ENCODE data around the gene DYSF.

The DYSF gene

DNA sequence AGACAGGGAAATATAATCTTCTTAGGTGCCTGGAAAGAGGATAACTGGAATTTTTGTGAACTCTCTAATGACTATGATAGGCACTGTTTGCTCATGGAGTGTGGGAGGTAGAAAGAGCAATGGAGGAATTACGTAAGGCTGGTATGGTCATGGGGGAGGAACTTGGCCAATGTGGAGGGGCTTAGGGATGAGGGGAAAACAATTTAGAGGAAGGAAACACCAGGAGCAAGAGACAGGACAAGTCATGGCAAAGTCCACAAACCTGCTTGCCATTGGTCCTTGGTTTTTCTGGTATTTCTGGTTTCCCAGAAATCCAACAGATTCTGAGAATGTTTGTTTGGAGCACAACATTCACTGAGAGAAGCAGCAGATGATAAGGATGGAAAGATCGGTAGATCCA lies 274.2 kb downstream of the DYSF start:
- no peak for DNase-seq (ENCODE audit: low read depth)

DNA sequence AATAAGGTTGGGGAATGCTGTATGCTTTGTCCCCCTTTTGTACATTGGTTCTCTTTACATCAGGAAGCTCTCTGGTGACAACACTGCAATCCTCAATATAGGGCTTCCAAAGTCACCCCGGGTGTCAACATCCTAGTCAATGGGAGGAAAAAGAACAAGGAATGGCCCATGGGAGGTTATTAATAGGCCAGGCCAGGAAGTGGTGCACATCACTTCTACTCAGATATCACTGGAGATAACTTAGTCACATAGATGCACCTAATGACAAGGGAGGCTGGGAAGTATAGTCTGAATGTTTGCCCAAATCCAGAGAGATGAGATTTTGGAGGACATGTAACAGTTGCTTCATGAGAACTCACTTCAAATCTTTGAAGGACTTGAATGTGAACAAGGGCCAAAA lies 274.7 kb downstream of the DYSF start:
- no peak for DNase-seq (ENCODE audit: low read depth)

DNA sequence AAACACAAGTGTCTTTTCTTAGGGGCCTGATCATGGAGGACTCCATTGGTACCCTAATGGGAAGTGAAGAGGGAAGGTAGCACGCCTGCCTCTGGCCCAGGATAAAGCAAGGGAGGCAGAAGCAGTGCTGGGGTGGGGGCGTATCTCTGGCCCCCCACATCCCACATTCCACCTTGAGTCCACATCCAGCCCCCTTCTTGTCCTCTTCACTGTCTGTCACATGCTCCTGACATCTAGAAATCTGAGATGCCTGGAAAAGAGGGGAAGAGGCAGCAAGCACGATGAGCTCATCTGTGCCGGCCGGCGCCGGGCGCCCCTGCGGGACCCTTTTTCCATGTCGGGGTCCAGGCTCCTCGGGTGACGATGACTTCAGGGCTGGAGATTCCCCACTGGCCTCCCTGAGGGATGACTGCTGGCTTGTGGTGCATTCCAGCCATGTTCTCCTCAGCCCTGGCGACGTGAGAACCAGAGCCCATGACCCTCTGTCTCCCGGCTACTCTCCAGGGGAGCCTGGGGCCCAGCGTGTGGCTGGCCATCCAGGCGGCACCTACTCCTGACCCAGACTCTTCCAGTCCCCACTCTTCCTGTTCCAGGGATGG lies 277.5 kb downstream of the DYSF start:
- DNase-seq (ENCODE audit: low read depth), result no peak

DNA sequence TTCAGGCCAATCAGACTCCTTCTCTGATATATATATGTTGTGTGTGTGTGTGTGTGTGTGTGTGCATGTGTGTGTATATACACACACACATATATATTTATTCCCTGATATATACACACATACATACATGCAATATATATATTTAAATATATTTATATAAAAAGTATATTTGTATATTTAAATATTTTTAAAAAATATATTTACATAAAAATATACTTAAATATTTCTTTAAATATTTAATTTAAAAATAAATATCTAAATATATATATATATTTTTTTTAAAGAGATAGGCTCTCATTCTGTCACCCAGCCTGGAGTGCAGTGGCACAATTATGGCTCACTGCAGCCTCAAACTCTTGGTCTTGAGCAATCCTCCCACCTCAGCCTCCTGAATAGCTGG lies 281.3 kb downstream of the DYSF start:
- DNase-seq (ENCODE audit: low read depth), result no peak

DNA sequence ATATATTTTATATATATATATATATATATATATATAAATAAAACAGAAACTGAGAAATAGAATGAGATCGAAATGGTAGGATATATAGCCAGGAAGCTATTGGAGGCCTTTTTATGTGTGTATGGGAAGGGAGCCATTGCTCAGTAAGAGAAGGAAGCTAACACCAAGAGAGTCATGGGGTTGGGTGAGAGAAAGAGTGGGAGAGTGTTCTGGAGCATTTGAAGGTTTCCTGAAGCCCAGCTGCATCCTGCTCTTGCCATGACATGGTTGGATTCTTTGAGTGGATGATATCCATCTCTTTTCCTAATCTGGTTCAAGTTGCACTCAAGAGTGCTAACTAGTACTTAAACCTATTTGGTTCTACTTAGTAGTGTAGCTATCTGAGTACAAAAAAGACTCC lies 282.3 kb downstream of the DYSF start:
- no peak for DNase-seq (ENCODE audit: low read depth)
